22Rv1 (cell line): ENCODE measurements around the gene UGGT2.
"Not testable (repeated sequence)": the region's sequence is repeated elsewhere in the genome, so short reads cannot be mapped to it uniquely, and the experiment has no call there.

ENCODE experiments used
- H3K27ac ChIP-seq: fragments of 450-650 bp; 2 replicates; pipeline ENCODE4 v1.5.1; 2017
- CTCF ChIP-seq: fragments of 450-650 bp; IDR thresholded peaks from 2 replicates; pipeline ENCODE4 v1.5.1; 2017; ENCODE audit warnings: mild to moderate bottlenecking
- ZFX ChIP-seq: fragments of 450-650 bp; IDR thresholded peaks from 2 replicates; pipeline ENCODE4 v1.6.1; 2017; ENCODE audit warnings: antibody characterized with exemption, borderline replicate concordance

Gene UGGT2

GRCh38 chr13:95880331-95880730, 172.9 kb downstream of the UGGT2 start:
- no peak overlapping the region for H3K27ac ChIP-seq
- no peak for TF ChIP-seq CTCF
- TF ChIP-seq ZFX, result no peak

- TF ChIP-seq CTCF (no peak), ZFX (no peak)
- H3K27ac ChIP-seq, result no peak overlapping the region
These were observed 178.9 kb downstream of the UGGT2 start for GRCh38 chr13:95874286-95874685.

- H3K27ac ChIP-seq, result no peak overlapping the region
- TF ChIP-seq CTCF, result no peak
- no peak for TF ChIP-seq ZFX
These were observed 182.8 kb downstream of the UGGT2 start for GRCh38 chr13:95870421-95870820.

GRCh38 chr13:95865080-95865615, 188.1 kb downstream of the UGGT2 start:
- H3K27ac ChIP-seq, result no peak overlapping the region
- no peak for TF ChIP-seq CTCF
- TF ChIP-seq ZFX, result no peak

GRCh38 chr13:95862408-95862807, 190.8 kb downstream of the UGGT2 start:
- TF ChIP-seq ZFX, result no peak
- no peak for TF ChIP-seq CTCF
- no peak overlapping the region for H3K27ac ChIP-seq

GRCh38 chr13:95861296-95861695, 191.9 kb downstream of the UGGT2 start:
- TF ChIP-seq CTCF (no peak), ZFX (no peak)
- no peak overlapping the region for H3K27ac ChIP-seq

- no peak overlapping the region for H3K27ac ChIP-seq
- no peak for TF ChIP-seq ZFX
- TF ChIP-seq CTCF, result no peak
These were observed 194.7 kb downstream of the UGGT2 start for GRCh38 chr13:95858286-95859075.

- not testable (repeated sequence) for H3K27ac ChIP-seq
These were observed 207.5 kb downstream of the UGGT2 start for GRCh38 chr13:95845656-95846055.
